Osteoblast (primary cell): ENCODE results near the gene ASPSCR1. TPM values are rescaled to one million over a fixed set of nuclear protein-coding genes. Genes with fewer than 3 reads are reported as not detected.

Experiments used
- DNase-seq: peaks from one replicate; pipeline ENCODE4 v3.0.0; 2011; ENCODE audit warnings: low spot score, mixed read lengths; ENCODE audit not compliant: insufficient read length; ENCODE audit errors: missing footprints
- H2AFZ ChIP-seq: 2 replicates; pipeline ENCODE4 v1.6.0; 2011; ENCODE audit warnings: mild to moderate bottlenecking, low read length
- H3K27ac ChIP-seq: 2 replicates; pipeline ENCODE4 v1.5.1; 2011; ENCODE audit warnings: mild to moderate bottlenecking, low read depth, low read length, moderate library complexity
- H3K27me3 ChIP-seq: 2 replicates; pipeline ENCODE4 v1.6.0; 2012; ENCODE audit warnings: mild to moderate bottlenecking, control low read depth, inconsistent platforms, low read length, moderate library complexity; ENCODE audit not compliant: insufficient read depth
- H3K36me3 ChIP-seq: 2 replicates; pipeline ENCODE4 v1.5.1; 2011; ENCODE audit warnings: mild to moderate bottlenecking, low read length, control low read depth, moderate library complexity; ENCODE audit not compliant: insufficient read depth
- H3K4me1 ChIP-seq: 2 replicates; pipeline ENCODE4 v1.5.1; 2011; ENCODE audit warnings: mild to moderate bottlenecking, low read length, control low read depth, moderate library complexity; ENCODE audit not compliant: insufficient read depth
- H3K4me2 ChIP-seq: 2 replicates; pipeline ENCODE4 v1.6.0; 2011; ENCODE audit warnings: mild to moderate bottlenecking, low read length; ENCODE audit not compliant: insufficient read depth
- H3K4me3 ChIP-seq: fragments of 200-600 bp; sonication (generic); 3 replicates; pipeline ENCODE4 v1.5.1; 2012; ENCODE audit warnings: mild to moderate bottlenecking, low read length, inconsistent platforms; ENCODE audit not compliant: insufficient read depth
- H3K79me2 ChIP-seq: 2 replicates; pipeline ENCODE4 v1.6.0; 2012; ENCODE audit warnings: mild to moderate bottlenecking, low read length, control low read depth, inconsistent platforms; ENCODE audit not compliant: insufficient read depth
- H3K9me3 ChIP-seq: 2 replicates; pipeline ENCODE4 v1.5.1; 2011; ENCODE audit warnings: low read depth, low read length, control low read depth
- H4K20me1 ChIP-seq: 2 replicates; pipeline ENCODE4 v1.6.0; 2012; ENCODE audit warnings: mild to moderate bottlenecking, low read length, control low read depth; ENCODE audit not compliant: insufficient read depth
- total RNA-seq: library from RNA; depleted of rRNA; stranded (reverse); fragments of >200 nt; gene quantifications from 2 replicates; pipeline ENCODE4 v1.2.3, GENCODE V29; 2012
- TF ChIP-seq, protein P1 (sequence below): IDR thresholded peaks from 2 replicates; pipeline ENCODE4 v1.5.1; 2011; ENCODE audit warnings: mild to moderate bottlenecking, low read depth, low read length, moderate library complexity; ENCODE audit errors: extremely low read depth

Gene ASPSCR1
- total RNA-seq, 1 donor: 35.8 TPM

DNA sequence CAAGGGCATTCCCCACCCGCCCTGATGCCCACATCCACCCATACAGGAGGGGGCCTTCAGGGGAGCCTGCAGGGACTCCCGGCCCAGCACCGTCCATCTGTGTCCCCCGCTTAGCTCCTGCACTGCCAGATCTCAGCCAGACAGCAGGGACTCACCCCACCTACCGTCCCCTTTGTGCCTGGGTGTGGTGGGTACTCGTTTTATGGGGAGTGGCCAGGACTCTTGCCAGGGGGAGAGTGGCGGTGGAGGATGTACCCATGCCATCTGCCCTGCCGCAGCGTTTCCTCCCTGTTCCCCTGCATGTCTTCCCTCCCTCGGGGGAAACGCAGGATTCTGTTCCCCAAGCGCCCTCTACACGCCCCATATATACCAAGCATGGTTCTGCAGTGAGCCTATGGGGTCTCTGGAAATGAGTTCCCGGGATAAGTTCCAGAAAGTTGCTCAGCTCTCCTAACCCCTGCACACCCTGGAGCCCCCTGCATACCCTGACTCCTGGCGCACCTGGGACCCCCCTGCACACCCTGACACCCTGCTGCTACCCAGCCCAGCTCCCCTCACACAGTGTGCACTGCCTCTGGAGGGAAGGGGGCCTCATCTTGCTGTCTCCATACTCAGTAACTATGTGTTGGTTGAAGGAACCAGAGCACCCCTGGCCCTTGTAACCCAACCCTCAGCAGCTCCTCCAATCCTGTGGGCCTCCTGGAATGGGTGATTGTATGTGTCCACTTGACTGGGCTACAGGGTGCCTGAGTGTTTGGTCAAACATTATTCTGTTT lies 45.7 kb upstream of the ASPSCR1 start:
- H3K9me3 ChIP-seq: no peaks in the 10 kb centered on the region
- peaks cover 10% of the 10 kb centered on the region for H3K4me1 ChIP-seq
- H3K27me3 ChIP-seq: no peaks in the 10 kb centered on the region
- TF ChIP-seq, protein P1, sequence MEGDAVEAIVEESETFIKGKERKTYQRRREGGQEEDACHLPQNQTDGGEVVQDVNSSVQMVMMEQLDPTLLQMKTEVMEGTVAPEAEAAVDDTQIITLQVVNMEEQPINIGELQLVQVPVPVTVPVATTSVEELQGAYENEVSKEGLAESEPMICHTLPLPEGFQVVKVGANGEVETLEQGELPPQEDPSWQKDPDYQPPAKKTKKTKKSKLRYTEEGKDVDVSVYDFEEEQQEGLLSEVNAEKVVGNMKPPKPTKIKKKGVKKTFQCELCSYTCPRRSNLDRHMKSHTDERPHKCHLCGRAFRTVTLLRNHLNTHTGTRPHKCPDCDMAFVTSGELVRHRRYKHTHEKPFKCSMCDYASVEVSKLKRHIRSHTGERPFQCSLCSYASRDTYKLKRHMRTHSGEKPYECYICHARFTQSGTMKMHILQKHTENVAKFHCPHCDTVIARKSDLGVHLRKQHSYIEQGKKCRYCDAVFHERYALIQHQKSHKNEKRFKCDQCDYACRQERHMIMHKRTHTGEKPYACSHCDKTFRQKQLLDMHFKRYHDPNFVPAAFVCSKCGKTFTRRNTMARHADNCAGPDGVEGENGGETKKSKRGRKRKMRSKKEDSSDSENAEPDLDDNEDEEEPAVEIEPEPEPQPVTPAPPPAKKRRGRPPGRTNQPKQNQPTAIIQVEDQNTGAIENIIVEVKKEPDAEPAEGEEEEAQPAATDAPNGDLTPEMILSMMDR: no peak
- H3K36me3 ChIP-seq: peaks cover 12% of the 10 kb centered on the region
- no peak overlapping the region for H2AFZ ChIP-seq
- H3K79me2 ChIP-seq: peaks cover 9% of the 10 kb centered on the region
- H3K4me2 ChIP-seq: no peak overlapping the region
- peak; percentile 85 for DNase-seq
- no peak overlapping the region for H3K27ac ChIP-seq
- H3K4me3 ChIP-seq: no peak overlapping the region
- H4K20me1 ChIP-seq: peaks cover 18% of the 10 kb centered on the region

DNA sequence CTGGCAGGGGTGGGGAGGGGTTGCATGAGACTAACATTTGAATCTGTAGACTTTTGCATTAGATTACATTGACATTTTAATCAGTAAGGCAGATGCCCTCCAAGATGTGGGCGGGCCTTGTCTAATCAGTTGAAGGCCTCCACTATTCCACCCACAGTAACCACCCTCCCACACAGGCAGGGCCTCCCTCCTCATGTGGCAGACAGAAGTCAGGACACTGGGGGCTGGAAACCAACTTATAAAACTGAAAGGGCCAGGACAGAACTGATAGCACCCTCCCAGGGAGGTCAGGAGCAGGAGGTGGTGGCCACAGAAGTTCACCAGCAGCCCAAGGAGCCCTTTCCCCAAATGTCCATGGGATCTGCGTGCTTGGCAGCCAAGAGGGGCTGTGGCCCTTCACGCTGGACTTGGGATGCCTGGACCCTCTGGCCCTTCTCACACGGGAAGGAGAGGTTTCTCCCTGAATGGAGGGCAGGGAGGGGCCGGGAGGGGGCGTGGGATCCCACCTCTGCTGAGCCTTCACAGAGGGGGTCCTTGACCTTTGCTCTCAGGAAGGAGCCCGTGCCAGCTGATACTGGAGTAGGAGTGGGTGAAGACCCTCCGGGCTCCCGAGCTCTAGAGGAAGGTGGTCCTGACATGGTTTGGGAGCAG lies 45.0 kb upstream of the ASPSCR1 start:
- H2AFZ ChIP-seq: no peak overlapping the region
- H3K27me3 ChIP-seq: no peaks in the 10 kb centered on the region
- no peak overlapping the region for H3K4me3 ChIP-seq
- peaks cover 18% of the 10 kb centered on the region for H4K20me1 ChIP-seq
- no peak for DNase-seq
- no peaks in the 10 kb centered on the region for H3K9me3 ChIP-seq
- H3K27ac ChIP-seq: no peak overlapping the region
- H3K4me1 ChIP-seq: peaks cover 12% of the 10 kb centered on the region
- peaks cover 6% of the 10 kb centered on the region for H3K79me2 ChIP-seq
- H3K36me3 ChIP-seq: peaks cover 12% of the 10 kb centered on the region
- no peak overlapping the region for H3K4me2 ChIP-seq
- TF ChIP-seq, protein P1: no peak

DNA sequence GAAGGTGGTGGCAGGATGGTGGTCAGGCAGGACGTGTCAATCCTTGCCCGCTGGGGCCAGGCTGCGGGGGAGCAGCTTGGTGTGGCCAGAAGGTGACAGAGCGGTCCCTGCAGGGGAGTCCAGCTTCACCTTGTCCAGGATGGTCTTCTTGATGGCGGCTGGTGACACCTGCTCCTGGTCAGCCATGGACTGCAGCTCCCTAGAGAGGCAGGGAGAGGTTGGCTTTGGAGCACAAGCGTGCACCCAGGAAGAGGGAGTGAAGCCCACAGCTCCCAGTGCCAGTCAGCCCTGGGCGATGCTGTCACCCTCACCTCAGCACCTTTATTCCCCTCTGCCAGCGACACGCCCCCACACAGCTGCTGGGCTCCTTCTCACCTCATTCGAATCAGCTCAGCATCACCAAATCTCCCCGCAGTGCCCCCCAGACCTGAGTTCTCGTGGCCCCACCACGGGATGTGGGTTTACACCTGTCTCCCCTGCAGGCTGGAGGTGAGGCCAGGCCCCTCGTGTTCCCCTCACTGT lies 44.2 kb upstream of the ASPSCR1 start:
- H2AFZ ChIP-seq: no peak overlapping the region
- H3K36me3 ChIP-seq: peaks cover 12% of the 10 kb centered on the region
- H3K27ac ChIP-seq: no peak overlapping the region
- DNase-seq: no peak
- H3K4me2 ChIP-seq: no peak overlapping the region
- no peaks in the 10 kb centered on the region for H3K9me3 ChIP-seq
- peaks cover 18% of the 10 kb centered on the region for H4K20me1 ChIP-seq
- peaks cover 11% of the 10 kb centered on the region for H3K4me1 ChIP-seq
- no peaks in the 10 kb centered on the region for H3K27me3 ChIP-seq
- no peak overlapping the region for H3K4me3 ChIP-seq
- TF ChIP-seq, protein P1: no peak
- H3K79me2 ChIP-seq: peaks cover 6% of the 10 kb centered on the region

DNA sequence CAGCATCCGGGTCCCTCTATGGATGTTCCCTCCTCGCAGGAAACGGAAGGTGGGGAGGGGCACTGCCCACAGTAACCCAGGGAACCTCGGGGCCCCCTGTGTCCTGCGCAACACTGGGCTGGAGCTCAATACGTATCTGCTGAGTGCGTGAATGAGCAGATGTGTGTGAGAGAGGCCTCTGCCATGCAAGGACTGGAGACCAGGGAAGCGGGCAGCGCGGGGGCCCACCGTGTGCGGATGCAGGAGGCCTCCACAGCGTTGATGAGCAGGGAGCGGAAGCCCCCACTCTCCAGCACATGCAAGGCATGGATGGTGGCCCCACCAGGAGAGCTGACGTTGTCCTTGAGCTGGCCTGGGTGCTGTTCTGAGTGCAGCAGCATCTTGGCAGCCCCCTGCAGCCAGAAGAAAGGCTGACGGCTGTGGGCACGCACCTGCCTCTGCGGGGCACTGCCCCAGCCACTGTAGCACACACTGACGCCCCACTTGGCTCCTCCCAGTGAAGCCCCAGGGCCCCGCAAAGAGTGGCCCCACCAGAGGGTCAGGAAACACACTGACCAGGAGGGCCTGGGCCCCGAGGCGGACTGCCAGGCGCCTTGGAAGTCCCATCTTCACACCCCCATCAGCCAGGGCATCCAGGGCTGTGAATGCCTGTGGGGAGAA lies 43.2 kb upstream of the ASPSCR1 start:
- H3K36me3 ChIP-seq: peaks cover 12% of the 10 kb centered on the region
- no peak overlapping the region for H3K4me3 ChIP-seq
- peaks cover 18% of the 10 kb centered on the region for H4K20me1 ChIP-seq
- H3K4me1 ChIP-seq: peaks cover 6% of the 10 kb centered on the region
- no peak for DNase-seq
- no peaks in the 10 kb centered on the region for H3K9me3 ChIP-seq
- H3K79me2 ChIP-seq: peaks cover 6% of the 10 kb centered on the region
- no peaks in the 10 kb centered on the region for H3K27me3 ChIP-seq
- no peak overlapping the region for H3K4me2 ChIP-seq
- H3K27ac ChIP-seq: no peak overlapping the region
- H2AFZ ChIP-seq: no peak overlapping the region
- TF ChIP-seq, protein P1: no peak
